Activated CD4-positive, alpha-beta T cell treated with anti-CD3 and anti-CD28 coated beads, Interleukin-2, amount 10 ng/mL, durations not matched to agents 7 days and 5 days (primary cell): ENCODE results near the gene SRRM2. TPM values are rescaled to one million over a fixed set of nuclear protein-coding genes. Genes with fewer than 3 reads are reported as not detected.
"Not testable (repeated sequence)": the region's sequence is repeated elsewhere in the genome, so short reads cannot be mapped to it uniquely, and the experiment has no call there.

Source experiments
- CTCF ChIA-PET: fragments of 350-600 bp; sonication (Branson Sonifier 250); formaldehyde crosslinking; loops from one replicate; lab custom pipeline; 2021; ENCODE audit warnings: antibody characterized with exemption; lab: Charles Lee
- POLR2A ChIA-PET: fragments of 350-600 bp; sonication (Branson Sonifier 250); formaldehyde crosslinking; loops from one replicate; lab custom pipeline; 2021; ENCODE audit warnings: antibody characterized with exemption; lab: Charles Lee
- DNase-seq: peaks from one replicate; pipeline ENCODE4 v3.0.0-alpha.2; 2020
- H3K27ac Mint-ChIP-seq: one replicate; pipeline ENCODE4 v1.8.0; 2021; ENCODE audit warnings: mild to moderate bottlenecking, moderate library complexity, mixed read lengths
- H3K27me3 Mint-ChIP-seq: one replicate; pipeline ENCODE4 v1.8.0; 2021; ENCODE audit warnings: mixed read lengths
- H3K36me3 Mint-ChIP-seq: one replicate; pipeline ENCODE4 v1.8.0; 2021; ENCODE audit warnings: low read depth, mixed read lengths
- H3K4me1 Mint-ChIP-seq: one replicate; pipeline ENCODE4 v1.8.0; 2021; ENCODE audit warnings: mixed read lengths
- H3K4me3 Mint-ChIP-seq: one replicate; pipeline ENCODE4 v1.8.0; 2021; ENCODE audit warnings: mild to moderate bottlenecking, moderate library complexity, mixed read lengths
- H3K9me3 Mint-ChIP-seq: one replicate; pipeline ENCODE4 v1.8.0; 2021; ENCODE audit warnings: mixed read lengths
- total RNA-seq, 2 experiments: library from RNA; stranded (reverse); gene quantifications; one replicate each; pipeline ENCODE4 v1.2.3, GENCODE V29; 2021

Gene SRRM2
- total RNA-seq, 2 experiments from 2014 or later = 512 to 565 TPM

- POLR2A ChIA-PET = no interaction called here
- CTCF ChIA-PET = no interaction called here
- H3K27ac Mint-ChIP-seq = no peak overlapping the region
- DNase-seq = no peak
- peaks cover 14% of the 10 kb centered on the region for H3K4me1 Mint-ChIP-seq
- no peaks in the 10 kb centered on the region for H3K27me3 Mint-ChIP-seq
- H3K4me3 Mint-ChIP-seq = no peak overlapping the region
- H3K36me3 Mint-ChIP-seq = no peaks in the 10 kb centered on the region
- H3K9me3 Mint-ChIP-seq = no peaks in the 10 kb centered on the region
Observed at GRCh38 chr16:2717383-2718263, 34.8 kb upstream of the SRRM2 start.

- Mint-ChIP-seq H3K36me3 (no peaks in the 10 kb centered on the region), H3K4me3 (peak overlapping the region; percentile 40), H3K27ac (no peak overlapping the region), H3K4me1 (peaks cover 14% of the 10 kb centered on the region), H3K9me3 (no peaks in the 10 kb centered on the region), H3K27me3 (peaks cover 5% of the 10 kb centered on the region)
- no peak for DNase-seq
- POLR2A ChIA-PET = interaction anchor here (1.0 kb wide), 1 partner anchor 37 kb away, joined by 3 read pairs; the partner anchor contains the start of gene KCTD5
- CTCF ChIA-PET = interaction anchor here (0.8 to 1.4 kb wide), 3 partner anchors 21 to 27 kb away, joined by 4 to 5 read pairs (median 4); no protein-coding TSS in a partner anchor
Observed at GRCh38 chr16:2719328-2720063, 32.9 kb upstream of the SRRM2 start.

- Mint-ChIP-seq H3K4me1 (peaks cover 11% of the 10 kb centered on the region), H3K36me3 (no peaks in the 10 kb centered on the region), H3K27ac (peak within 1 kb of the TSS; percentile 88), H3K9me3 (no peaks in the 10 kb centered on the region), H3K27me3 (peaks cover 5% of the 10 kb centered on the region), H3K4me3 (peak within 1 kb of the TSS; percentile 75)
- no peak for DNase-seq
- ChIA-PET POLR2A (interaction anchor here (1.0 kb wide), 1 partner anchor 37 kb away, joined by 3 read pairs; the partner anchor contains the start of gene KCTD5), CTCF (interaction anchor here (0.8 to 1.1 kb wide), 2 partner anchors 21 to 26 kb away, joined by 4 read pairs; no protein-coding TSS in a partner anchor)
Observed at GRCh38 chr16:2720064-2720457, 32.4 kb upstream of the SRRM2 start, which contains the start of gene PRSS27. Gene PRSS27 (minus strand): TSS chr16:2720224. CDS start chr16:2720160, 64 bp downstream.

GRCh38 chr16:2720719-2721633, 31.5 kb upstream of the SRRM2 start:
- H3K27me3 Mint-ChIP-seq = peaks cover 5% of the 10 kb centered on the region
- H3K36me3 Mint-ChIP-seq = no peaks in the 10 kb centered on the region
- CTCF ChIA-PET = interaction anchor here (0.7 to 1.1 kb wide), 3 partner anchors 22 to 32 kb away, joined by 4 read pairs; no protein-coding TSS in a partner anchor
- peak overlapping the region; percentile 75 for H3K4me3 Mint-ChIP-seq
- peak overlapping the region; percentile 88 for H3K27ac Mint-ChIP-seq
- H3K4me1 Mint-ChIP-seq = peaks cover 6% of the 10 kb centered on the region
- no peaks in the 10 kb centered on the region for H3K9me3 Mint-ChIP-seq
- peak; percentile 90 for DNase-seq
- POLR2A ChIA-PET = no interaction called here

- DNase-seq, H3K9me3 Mint-ChIP-seq, H3K36me3 Mint-ChIP-seq, POLR2A ChIA-PET, H3K4me1 Mint-ChIP-seq, H3K27me3 Mint-ChIP-seq: not testable (repeated sequence)
- Mint-ChIP-seq H3K27ac (peak overlapping the region; percentile 85), H3K4me3 (peak overlapping the region; percentile 67)
- CTCF ChIA-PET = interaction anchor here (0.7 kb wide), 1 partner anchor 32 kb away, joined by 4 read pairs; no protein-coding TSS in a partner anchor
Observed at GRCh38 chr16:2721634-2722173, 30.7 kb upstream of the SRRM2 start.

GRCh38 chr16:2724088-2724676, 28.3 kb upstream of the SRRM2 start:
- ChIA-PET POLR2A (no interaction called here), CTCF (no interaction called here)
- peaks cover 5% of the 10 kb centered on the region for H3K27me3 Mint-ChIP-seq
- no peaks in the 10 kb centered on the region for H3K9me3 Mint-ChIP-seq
- DNase-seq = no peak
- peaks cover 4% of the 10 kb centered on the region for H3K4me1 Mint-ChIP-seq
- H3K36me3 Mint-ChIP-seq = no peaks in the 10 kb centered on the region
- no peak overlapping the region for H3K4me3 Mint-ChIP-seq
- H3K27ac Mint-ChIP-seq = no peak overlapping the region

- Mint-ChIP-seq H3K4me1 (peaks cover 4% of the 10 kb centered on the region), H3K27ac (no peak overlapping the region), H3K27me3 (peaks cover 5% of the 10 kb centered on the region), H3K9me3 (no peaks in the 10 kb centered on the region), H3K4me3 (no peak overlapping the region), H3K36me3 (no peaks in the 10 kb centered on the region)
- no peak for DNase-seq
- CTCF ChIA-PET = no interaction called here
- POLR2A ChIA-PET = interaction anchor here (0.6 kb wide), 1 partner anchor 1905 kb away, joined by 3 read pairs; no protein-coding TSS in a partner anchor
Observed at GRCh38 chr16:2724816-2725348, 27.6 kb upstream of the SRRM2 start.

GRCh38 chr16:2726923-2727322, 25.5 kb upstream of the SRRM2 start:
- no peak for DNase-seq
- ChIA-PET POLR2A (no interaction called here), CTCF (no interaction called here)
- Mint-ChIP-seq H3K27ac (no peak overlapping the region), H3K36me3 (no peaks in the 10 kb centered on the region), H3K4me1 (peaks cover 2% of the 10 kb centered on the region), H3K9me3 (no peaks in the 10 kb centered on the region), H3K4me3 (no peak overlapping the region), H3K27me3 (peaks cover 5% of the 10 kb centered on the region)

- Mint-ChIP-seq H3K9me3 (no peaks in the 10 kb centered on the region), H3K4me1 (no peaks in the 10 kb centered on the region), H3K27ac (no peak overlapping the region), H3K4me3 (no peak overlapping the region), H3K27me3 (peaks cover 8% of the 10 kb centered on the region), H3K36me3 (no peaks in the 10 kb centered on the region)
- no peak for DNase-seq
- ChIA-PET CTCF (interaction anchor here (0.7 kb wide), 1 partner anchor 148 kb away, joined by 4 read pairs; no protein-coding TSS in a partner anchor), POLR2A (interaction anchor here (1.2 kb wide), 1 partner anchor 14 kb away, joined by 3 read pairs; no protein-coding TSS in a partner anchor)
Observed at GRCh38 chr16:2728034-2728433, 24.4 kb upstream of the SRRM2 start.

- POLR2A ChIA-PET = no interaction called here
- no peaks in the 10 kb centered on the region for H3K9me3 Mint-ChIP-seq
- no peak overlapping the region for H3K4me3 Mint-ChIP-seq
- no peaks in the 10 kb centered on the region for H3K36me3 Mint-ChIP-seq
- H3K27me3 Mint-ChIP-seq = peaks cover 3% of the 10 kb centered on the region
- CTCF ChIA-PET = no interaction called here
- H3K27ac Mint-ChIP-seq = no peak overlapping the region
- no peak for DNase-seq
- no peaks in the 10 kb centered on the region for H3K4me1 Mint-ChIP-seq
Observed at GRCh38 chr16:2734844-2735515, 17.5 kb upstream of the SRRM2 start.
